OCI-LY3 (cell line): ENCODE data around the gene COBL.

Source experiments
- H2AFZ ChIP-seq: fragments of 200-600, 300-600 bp; shearing (Covaris generic); 2 replicates; pipeline ENCODE4 v1.6.0; 2014; ENCODE audit warnings: antibody characterized with exemption, low read depth, low read length
- H3K27ac ChIP-seq: fragments of 200-600, 300-600 bp; sonication (generic); 2 replicates; pipeline ENCODE4 v1.5.1; 2014; ENCODE audit warnings: mild to moderate bottlenecking, low read length, moderate library complexity, mixed read lengths
- H3K27me3 ChIP-seq: fragments of 200-600, 300-600 bp; sonication (generic); 2 replicates; pipeline ENCODE4 v1.6.1; 2014; ENCODE audit warnings: low read depth, low read length, mixed read lengths
- H3K36me3 ChIP-seq: fragments of 200-600, 300-600 bp; sonication (generic); replicated peaks from 2 replicates; pipeline ENCODE3; 2014; ENCODE audit warnings: low read depth, low read length, mixed read lengths
- H3K4me1 ChIP-seq: fragments of 300-600, 200-600 bp; sonication (generic); 2 replicates; pipeline ENCODE4 v1.6.1; 2014; ENCODE audit warnings: low read length, mixed read lengths
- H3K4me2 ChIP-seq: fragments of 200-600, 300-600 bp; sonication (generic); 2 replicates; pipeline ENCODE4 v1.6.1; 2014; ENCODE audit warnings: low read length, mixed read lengths
- H3K4me3 ChIP-seq: fragments of 300-600, 200-600 bp; sonication (generic); 2 replicates; pipeline ENCODE4 v1.5.1; 2014; ENCODE audit warnings: antibody characterized with exemption, mild to moderate bottlenecking, low read length, moderate library complexity
- H3K79me2 ChIP-seq: fragments of 300-600, 200-600 bp; shearing (Covaris generic); 2 replicates; pipeline ENCODE4 v1.6.1; 2014; ENCODE audit warnings: mild to moderate bottlenecking, low read length, mixed read lengths
- H3K9ac ChIP-seq: fragments of 300-600, 200-600 bp; shearing (Covaris generic); 2 replicates; pipeline ENCODE4 v1.6.0; 2014; ENCODE audit warnings: mild to moderate bottlenecking, low read length, moderate library complexity
- H3K9me3 ChIP-seq: fragments of 200-600, 300-600 bp; shearing (Covaris generic); 2 replicates; pipeline ENCODE4 v1.6.1; 2014; ENCODE audit warnings: low read length, mixed read lengths; ENCODE audit not compliant: insufficient read depth
- H4K20me1 ChIP-seq: fragments of 200-600, 300-600 bp; sonication (generic); 2 replicates; pipeline ENCODE4 v1.6.1; 2016; ENCODE audit warnings: low read length, mixed read lengths; ENCODE audit not compliant: insufficient read depth
- EZH2phosphoT487 ChIP-seq: fragments of 200-600 bp; shearing (Covaris generic); IDR thresholded peaks from 2 replicates; pipeline ENCODE4 v1.6.1; 2018; ENCODE audit warnings: antibody characterized with exemption, mixed run types, low read depth
- TF ChIP-seq, protein P1 (sequence below): fragments of 200-600, 300-600 bp; sonication (generic); IDR thresholded peaks from 2 replicates; pipeline ENCODE4 v1.5.1; 2014; ENCODE audit warnings: antibody characterized with exemption, low read length, low read depth

Gene COBL

DNA sequence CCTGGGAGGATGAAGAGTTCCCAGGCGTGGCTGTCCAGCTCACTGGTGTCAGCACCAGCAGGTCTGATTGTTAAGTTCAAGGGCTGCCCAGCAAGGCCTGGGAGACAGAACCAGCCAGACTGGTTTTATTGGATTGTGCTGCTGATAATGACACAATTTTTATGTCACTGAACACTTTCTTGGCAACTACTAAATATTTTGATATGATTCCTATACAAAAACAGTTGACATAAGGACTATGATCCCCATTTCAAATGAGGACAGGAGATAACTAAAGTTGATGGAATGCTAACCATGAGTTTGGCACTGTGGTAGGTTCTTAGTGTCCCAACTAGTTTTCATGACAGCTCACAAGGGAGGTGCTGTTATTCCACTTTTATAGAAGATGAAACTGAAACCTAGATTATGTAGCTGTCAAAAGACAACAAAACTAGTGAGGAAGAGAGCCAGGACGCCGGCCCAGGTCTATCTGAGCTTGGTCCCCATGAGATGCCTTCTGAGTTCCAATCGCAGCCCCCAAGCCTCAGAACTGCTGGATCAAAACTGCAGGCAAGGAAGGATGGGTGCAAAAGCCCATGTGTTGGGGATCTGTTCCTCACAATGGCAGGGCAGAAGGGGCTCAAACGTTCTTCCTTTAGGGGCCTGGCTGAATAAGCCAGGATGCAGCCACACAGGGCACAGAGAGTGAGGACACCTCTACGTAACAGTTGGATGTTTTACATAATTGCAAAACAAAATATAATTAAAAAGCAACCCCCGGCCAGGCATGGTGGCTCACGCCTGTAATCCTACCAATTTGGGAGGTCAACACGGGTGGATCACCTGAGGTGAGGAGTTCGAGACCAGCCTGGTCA is 52.8 kb downstream of the COBL start:
- no peak overlapping the region for H3K4me2 ChIP-seq
- no peaks in the 10 kb centered on the region for H3K27me3 ChIP-seq
- H3K9ac ChIP-seq = no peak overlapping the region
- no peak overlapping the region for H2AFZ ChIP-seq
- H3K79me2 ChIP-seq = no peaks in the 10 kb centered on the region
- H3K4me3 ChIP-seq = no peak overlapping the region
- H4K20me1 ChIP-seq = no peaks in the 10 kb centered on the region
- H3K27ac ChIP-seq = no peak overlapping the region
- no peaks in the 10 kb centered on the region for H3K4me1 ChIP-seq
- TF ChIP-seq, protein P1, sequence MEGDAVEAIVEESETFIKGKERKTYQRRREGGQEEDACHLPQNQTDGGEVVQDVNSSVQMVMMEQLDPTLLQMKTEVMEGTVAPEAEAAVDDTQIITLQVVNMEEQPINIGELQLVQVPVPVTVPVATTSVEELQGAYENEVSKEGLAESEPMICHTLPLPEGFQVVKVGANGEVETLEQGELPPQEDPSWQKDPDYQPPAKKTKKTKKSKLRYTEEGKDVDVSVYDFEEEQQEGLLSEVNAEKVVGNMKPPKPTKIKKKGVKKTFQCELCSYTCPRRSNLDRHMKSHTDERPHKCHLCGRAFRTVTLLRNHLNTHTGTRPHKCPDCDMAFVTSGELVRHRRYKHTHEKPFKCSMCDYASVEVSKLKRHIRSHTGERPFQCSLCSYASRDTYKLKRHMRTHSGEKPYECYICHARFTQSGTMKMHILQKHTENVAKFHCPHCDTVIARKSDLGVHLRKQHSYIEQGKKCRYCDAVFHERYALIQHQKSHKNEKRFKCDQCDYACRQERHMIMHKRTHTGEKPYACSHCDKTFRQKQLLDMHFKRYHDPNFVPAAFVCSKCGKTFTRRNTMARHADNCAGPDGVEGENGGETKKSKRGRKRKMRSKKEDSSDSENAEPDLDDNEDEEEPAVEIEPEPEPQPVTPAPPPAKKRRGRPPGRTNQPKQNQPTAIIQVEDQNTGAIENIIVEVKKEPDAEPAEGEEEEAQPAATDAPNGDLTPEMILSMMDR = no peak
- TF ChIP-seq EZH2phosphoT487 = no peak
- no peaks in the 10 kb centered on the region for H3K9me3 ChIP-seq
- no peaks in the 10 kb centered on the region for H3K36me3 ChIP-seq

DNA sequence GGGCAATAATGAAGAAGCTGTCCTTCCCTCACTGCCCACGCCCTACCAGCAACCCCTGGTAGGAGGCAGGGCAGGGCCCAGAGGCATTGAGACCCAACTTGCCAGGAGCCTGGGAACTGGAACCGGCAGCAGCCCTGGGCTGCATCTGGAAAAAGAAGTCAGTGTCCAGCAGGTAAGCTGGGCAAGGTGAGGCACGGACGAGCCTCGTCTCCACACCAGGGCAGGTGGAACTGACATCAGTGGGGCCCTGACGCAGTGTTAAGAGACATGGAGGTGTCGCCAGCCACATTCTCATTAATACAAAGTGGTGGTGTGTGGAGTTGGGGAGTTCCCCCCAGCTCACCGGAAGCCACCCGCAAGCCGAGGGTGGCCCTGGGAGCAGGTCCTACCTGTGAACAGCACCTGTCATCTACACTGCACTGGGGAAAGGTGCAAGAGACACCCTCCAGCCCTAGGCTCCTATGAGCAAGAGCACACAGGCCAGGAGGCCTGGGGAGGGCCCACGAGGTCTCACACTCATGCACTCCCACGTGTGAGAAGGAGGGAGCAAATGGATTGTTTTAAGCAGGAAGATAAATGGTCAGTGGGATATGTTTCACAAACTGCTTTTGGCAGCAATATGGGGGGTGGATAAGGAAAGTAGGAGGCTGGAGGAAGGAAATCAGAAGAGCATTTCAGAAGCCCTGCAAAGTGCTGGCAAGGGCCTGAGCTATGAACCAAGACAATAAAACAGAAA is 53.6 kb downstream of the COBL start:
- Histone ChIP-seq H3K4me3 (no peak overlapping the region), H4K20me1 (no peaks in the 10 kb centered on the region), H3K36me3 (no peaks in the 10 kb centered on the region), H3K9ac (no peak overlapping the region), H3K79me2 (no peaks in the 10 kb centered on the region), H3K4me2 (no peak overlapping the region), H3K4me1 (no peaks in the 10 kb centered on the region), H3K9me3 (no peaks in the 10 kb centered on the region), H2AFZ (no peak overlapping the region), H3K27ac (no peak overlapping the region), H3K27me3 (peaks cover 6% of the 10 kb centered on the region; the same call in 1 of the 2 replicates)
- TF ChIP-seq, protein P1 = no peak
- TF ChIP-seq EZH2phosphoT487 = no peak

DNA sequence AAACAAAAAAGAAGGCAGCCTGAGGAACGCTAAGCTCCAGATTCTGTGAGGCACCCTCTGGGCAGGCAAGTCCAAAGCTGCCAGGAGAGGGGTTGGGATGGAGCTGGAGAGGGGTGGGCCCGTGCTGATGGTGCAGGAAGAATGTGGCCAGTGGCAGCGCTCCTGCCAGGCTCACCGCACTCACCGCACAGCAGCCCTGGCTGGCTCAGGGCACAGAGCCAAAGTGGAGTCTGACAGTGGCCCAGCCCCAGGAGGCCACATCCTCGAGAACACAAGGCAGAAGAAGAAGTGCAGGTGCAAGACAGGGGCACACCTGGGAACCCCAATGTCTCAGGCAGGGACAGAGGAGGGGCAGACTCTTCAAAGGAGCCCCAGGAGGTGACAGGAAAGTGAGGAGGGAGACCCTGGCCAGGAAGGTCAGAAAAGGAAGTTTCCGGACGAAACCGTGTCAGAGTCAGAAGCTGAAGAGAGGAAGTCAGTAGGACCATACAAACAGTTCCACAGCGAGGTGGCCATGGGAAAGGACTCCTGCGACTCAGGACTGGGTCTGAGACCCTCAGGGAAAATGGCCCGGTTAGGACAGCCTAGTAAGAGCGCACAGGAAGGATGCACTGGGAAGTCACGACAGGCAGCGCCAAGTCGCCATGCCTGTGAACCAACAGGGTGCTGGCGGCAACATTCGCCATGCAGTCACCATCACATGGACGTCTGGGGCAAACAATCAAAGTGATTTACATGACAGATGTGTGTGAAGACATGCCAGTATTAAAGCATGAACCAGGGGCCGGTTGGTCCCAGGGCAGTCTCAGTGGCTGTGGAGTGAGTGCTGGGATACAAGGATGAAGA is 54.4 kb downstream of the COBL start:
- no peak overlapping the region for H3K27ac ChIP-seq
- no peaks in the 10 kb centered on the region for H3K79me2 ChIP-seq

More for the DNA sequence above, 54.4 kb downstream of the COBL start:
- no peaks in the 10 kb centered on the region for H3K4me1 ChIP-seq
- H3K4me3 ChIP-seq = no peak overlapping the region
- H3K9me3 ChIP-seq = no peaks in the 10 kb centered on the region
- H2AFZ ChIP-seq = no peak overlapping the region
- no peak overlapping the region for H3K9ac ChIP-seq
- TF ChIP-seq, protein P1 = no peak
- no peak for TF ChIP-seq EZH2phosphoT487
- peaks cover 6% of the 10 kb centered on the region; the same call in 1 of the 2 replicates for H3K27me3 ChIP-seq
- H4K20me1 ChIP-seq = no peaks in the 10 kb centered on the region
- H3K4me2 ChIP-seq = no peak overlapping the region
- H3K36me3 ChIP-seq = no peaks in the 10 kb centered on the region
